GM18861 (cell line): Measurements from ENCODE around the gene TP53I3.
"Not testable (repeated sequence)": the region's sequence is repeated elsewhere in the genome, so short reads cannot be mapped to it uniquely, and the experiment has no call there.

Experiments
- ATAC-seq: cut with Tn5 transposase; IDR thresholded peaks from one replicate; pipeline ENCODE4 v1.9.1; 2021; ENCODE audit not compliant: unreplicated experiment

Gene TP53I3

GRCh38 chr2:24101992-24102391, 17.4 kb upstream of the TP53I3 start:
- ATAC-seq = no peak

GRCh38 chr2:24100732-24101131, 16.1 kb upstream of the TP53I3 start:
- not testable (repeated sequence) for ATAC-seq

- ATAC-seq = not testable (repeated sequence)
These were observed 10.6 kb upstream of the TP53I3 start for GRCh38 chr2:24095171-24095677.

GRCh38 chr2:24093270-24093669, 8.6 kb upstream of the TP53I3 start:
- not testable (repeated sequence) for ATAC-seq

GRCh38 chr2:24088821-24089359, 4.3 kb upstream of the TP53I3 start:
- no peak for ATAC-seq

- no peak for ATAC-seq
These were observed 2.4 kb upstream of the TP53I3 start for GRCh38 chr2:24087032-24087431.

GRCh38 chr2:24086241-24086640, 1.6 kb upstream of the TP53I3 start:
- no peak for ATAC-seq

- no peak for ATAC-seq
These were observed 511 bp upstream of the TP53I3 start for GRCh38 chr2:24085200-24085489.

GRCh38 chr2:24083567-24084385, 858 bp downstream of the TP53I3 start:
- ATAC-seq = peak; percentile 81

DNA sequence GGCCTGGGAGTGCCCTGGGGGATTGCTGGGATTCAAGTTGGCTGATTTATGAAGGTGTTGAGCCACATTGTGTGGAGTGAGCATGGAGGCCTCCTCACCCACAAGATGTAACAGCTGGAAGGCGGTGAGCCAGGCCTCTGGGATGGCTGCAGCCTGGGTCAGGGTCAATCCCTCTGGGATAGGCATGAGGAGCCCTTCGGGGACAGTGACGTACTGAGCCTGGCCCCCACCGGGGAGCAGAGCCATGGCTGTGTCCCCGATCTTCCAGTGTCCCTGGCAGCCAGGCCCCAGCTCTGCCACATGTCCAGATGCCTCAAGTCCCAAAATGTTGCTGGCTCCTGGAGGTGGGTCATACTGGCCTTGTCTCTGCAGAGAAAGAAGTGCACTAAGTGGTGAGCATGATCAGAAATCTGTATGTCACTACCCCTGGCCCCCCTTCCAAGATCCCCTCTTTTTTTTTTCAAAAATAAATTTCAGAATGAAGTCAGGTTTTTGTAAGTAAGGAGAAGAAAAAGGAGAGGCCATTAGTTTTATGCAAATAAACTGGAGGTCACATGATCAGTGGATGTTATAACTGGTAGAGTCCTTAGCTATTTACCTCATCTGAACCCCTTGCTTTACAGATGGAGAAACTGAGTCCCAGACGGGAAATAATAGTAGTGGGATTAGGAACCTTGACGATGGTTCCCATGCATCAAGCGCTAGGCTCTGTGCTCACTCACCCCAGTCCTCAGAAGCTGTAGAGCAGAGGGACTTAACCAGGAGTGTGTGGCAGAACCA, 1.7 kb downstream of the TP53I3 start:
- ATAC-seq = no peak

- no peak for ATAC-seq
These were observed 3.9 kb downstream of the TP53I3 start for GRCh38 chr2:24080701-24081100.

- ATAC-seq = no peak
These were observed 6.8 kb downstream of the TP53I3 start for GRCh38 chr2:24077879-24078278.

- ATAC-seq = no peak
These were observed 7.1 kb downstream of the TP53I3 start for GRCh38 chr2:24077535-24077877.

DNA sequence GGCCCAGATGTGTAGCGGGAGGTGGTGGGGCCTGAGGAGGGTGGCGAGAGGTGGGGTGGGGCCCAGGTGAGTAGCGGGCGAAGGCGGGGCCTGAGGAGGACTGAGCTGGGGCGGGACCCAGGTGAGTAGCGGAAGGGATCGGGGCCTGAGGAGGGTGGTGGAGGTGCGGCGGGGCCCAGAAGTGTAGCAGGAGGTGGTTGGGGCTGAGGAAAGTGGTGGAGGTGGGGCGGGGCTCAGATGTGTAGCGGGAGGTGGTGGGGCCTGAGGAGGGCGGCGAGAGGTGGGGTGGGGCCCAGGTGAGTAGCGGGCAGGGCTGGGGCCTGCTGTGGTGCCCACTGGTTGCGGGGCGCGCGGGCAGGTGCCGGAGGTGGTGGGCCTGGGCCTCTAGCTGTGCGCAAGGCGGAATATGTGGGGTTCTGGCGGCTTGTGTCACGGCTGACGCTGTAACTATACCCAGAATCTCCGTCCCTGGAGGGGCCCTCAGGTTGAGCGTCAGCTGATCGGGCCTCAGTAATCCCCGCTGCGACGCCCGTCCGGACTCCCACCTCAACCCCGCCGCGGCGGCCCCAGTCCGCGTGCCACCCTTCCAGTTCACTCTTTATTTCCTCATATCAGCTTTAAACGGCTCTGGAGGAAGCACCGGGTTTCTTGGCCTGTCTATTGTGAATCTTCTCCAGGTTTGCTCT, 7.6 kb downstream of the TP53I3 start:
- ATAC-seq = no peak

DNA sequence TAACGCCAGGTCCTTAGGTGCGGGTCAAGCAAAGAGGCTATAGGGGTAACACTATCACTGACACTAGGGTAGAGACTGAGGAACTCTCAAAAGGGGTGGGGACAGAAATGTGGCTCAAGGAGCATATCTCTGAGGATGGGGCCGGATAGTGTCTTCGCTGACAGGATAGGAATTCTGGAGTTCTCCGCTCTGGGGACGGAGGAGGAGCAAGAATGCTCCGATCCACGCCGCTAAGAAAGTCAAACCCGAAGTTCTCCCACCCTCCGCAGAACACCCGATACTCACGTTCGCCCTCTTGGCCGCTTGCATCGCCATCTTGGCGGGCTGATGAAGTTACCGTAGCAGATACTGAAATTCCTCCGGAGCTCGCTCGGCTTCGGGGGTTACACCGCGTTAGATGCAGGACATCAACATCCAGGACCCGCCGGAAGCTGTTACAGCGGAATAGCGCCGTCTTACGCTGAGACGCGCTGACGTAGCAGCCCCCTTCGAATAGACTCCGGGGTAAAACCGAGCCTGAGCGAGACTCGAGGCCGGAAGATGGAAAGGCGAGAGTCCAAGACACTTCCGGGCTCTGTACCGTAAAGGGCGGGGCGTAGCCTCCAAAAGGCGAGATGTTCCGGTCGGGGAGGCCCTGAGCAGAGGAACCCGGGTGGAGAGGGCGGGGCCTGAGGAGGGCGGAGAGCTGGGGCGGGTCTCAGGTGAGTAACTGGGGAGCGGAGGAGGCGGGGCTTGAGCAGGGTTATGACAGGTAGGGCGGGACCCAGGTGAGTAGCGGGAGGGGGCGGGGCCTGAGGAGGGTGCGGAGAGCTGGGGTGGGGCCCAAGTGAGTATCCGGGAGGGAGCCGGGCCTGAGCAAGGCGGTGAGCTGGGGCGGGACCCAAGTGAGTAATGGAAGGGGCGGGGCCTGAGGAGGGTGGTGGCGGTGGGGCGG, 8.5 kb downstream of the TP53I3 start, which contains the start of gene SF3B6:
SF3B6 (minus strand) TSS at position 412 of the 934 bp plus-strand sequence; CDS start at position 315, 97 bp downstream.
- peak; percentile 95 for ATAC-seq

DNA sequence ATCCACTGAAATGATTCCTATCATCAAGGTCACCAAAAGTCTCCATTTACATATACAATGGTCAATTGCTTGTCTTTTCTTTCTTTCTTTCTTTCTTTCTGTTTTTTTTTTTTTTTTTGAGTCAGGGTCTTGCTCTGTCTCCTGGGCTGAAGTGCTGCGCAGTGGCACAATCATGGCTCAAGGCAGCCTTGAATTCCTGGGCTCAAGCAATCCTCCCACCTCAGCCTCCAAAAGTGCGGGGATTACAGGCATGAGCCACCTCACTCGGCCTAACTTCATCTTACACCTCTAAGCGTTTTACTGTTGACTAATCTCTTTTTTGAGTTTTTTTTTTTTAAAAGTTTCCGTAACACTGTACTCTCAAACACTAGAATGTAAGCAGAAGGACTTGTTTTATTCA, 9.4 kb downstream of the TP53I3 start:
- ATAC-seq = no peak

DNA sequence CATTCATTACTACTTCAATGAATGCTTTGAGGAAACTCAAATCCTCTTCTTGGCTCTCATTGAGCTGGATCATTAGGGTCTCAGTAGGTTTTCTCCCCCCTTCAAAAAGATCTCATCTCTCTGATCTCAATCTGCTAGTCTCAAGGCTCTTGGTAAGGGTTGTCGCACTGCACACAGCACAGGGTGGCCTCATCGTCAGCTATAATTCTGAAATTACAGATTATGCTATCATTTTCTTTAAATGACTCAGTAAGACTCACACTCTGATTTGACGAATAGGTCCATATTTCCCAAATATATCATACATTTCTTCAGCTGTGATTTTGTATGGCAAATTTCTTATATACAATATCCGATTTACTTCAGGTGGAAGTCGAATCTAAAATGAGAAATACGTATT, 10.8 kb downstream of the TP53I3 start:
- ATAC-seq = no peak

GRCh38 chr2:24072259-24072658, 12.4 kb downstream of the TP53I3 start:
- ATAC-seq = no peak

DNA sequence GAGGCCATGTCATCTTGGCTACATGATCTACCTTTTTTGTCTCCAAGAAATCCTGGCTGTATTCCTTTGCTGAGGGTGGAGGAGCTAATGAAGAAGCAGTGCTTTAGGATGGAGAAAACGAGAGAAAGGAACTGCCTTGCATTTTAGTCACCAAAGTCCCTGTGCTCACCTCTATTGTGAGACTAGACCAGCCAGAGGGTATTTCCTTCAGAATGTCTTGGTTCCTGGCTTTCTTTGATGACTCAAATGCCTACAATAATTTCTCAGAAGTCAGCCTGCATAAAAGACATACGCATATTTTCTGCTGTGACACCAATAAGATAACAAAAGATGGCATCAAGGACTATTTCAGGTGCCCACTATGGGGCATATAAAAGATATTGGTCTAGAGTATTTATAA, 19.3 kb downstream of the TP53I3 start:
- no peak for ATAC-seq

GRCh38 chr2:24058564-24059271, 25.9 kb downstream of the TP53I3 start:
- ATAC-seq = no peak
